Lung (tissue), 12 donors: ENCODE measurements around the gene LRRC14B. TPM values are rescaled to one million over a fixed set of nuclear protein-coding genes. Genes with fewer than 3 reads are reported as not detected.

Experiments used
- ATAC-seq: fragments of 200-7000 bp; cut with Tn5 transposase; one replicate; pipeline ENCODE4 v1.9.1; 2020; ENCODE audit warnings: moderate number of reproducible peaks; ENCODE audit not compliant: insufficient read depth, low FRiP score
- DNase-seq, 3 donors: peaks; one replicate each; pipeline ENCODE4 v3.0.0-alpha.2; 2013 to 2017
- H3K27ac ChIP-seq, 2 donors: one replicate each; pipeline ENCODE4 v1.5.1; 2013; ENCODE audit warnings: mild to moderate bottlenecking in 2 of 2, moderate library complexity in 2 of 2, control low read depth in 1 of 2, inconsistent platforms in 1 of 2, low read depth in 1 of 2, low read length in 1 of 2
- H3K27me3 ChIP-seq, 3 donors: one replicate each; pipeline ENCODE4 v1.5.1; 2013; ENCODE audit warnings: low read length in 2 of 3; ENCODE audit not compliant: control insufficient read depth in 3 of 3, insufficient read depth in 3 of 3
- H3K36me3 ChIP-seq, 4 donors: one replicate each; pipeline ENCODE4 v1.5.1; 2013; ENCODE audit warnings: low read length in 4 of 4, mild to moderate bottlenecking in 1 of 4, moderate library complexity in 1 of 4; ENCODE audit not compliant: control insufficient read depth in 4 of 4, insufficient read depth in 4 of 4
- H3K4me1 ChIP-seq, 5 donors: one replicate each; pipeline ENCODE4 v1.5.1; 2013; ENCODE audit warnings: low read length in 5 of 5, mild to moderate bottlenecking in 2 of 5, moderate library complexity in 1 of 5; ENCODE audit not compliant: control insufficient read depth in 5 of 5, insufficient read depth in 5 of 5
- H3K4me3 ChIP-seq: one replicate; pipeline ENCODE4 v1.5.1; 2013; ENCODE audit warnings: mild to moderate bottlenecking, control low read depth, moderate library complexity
- H3K9ac ChIP-seq, 2 donors: one replicate each; pipeline ENCODE4 v1.5.1; 2013; ENCODE audit warnings: low read length in 2 of 2, control low read depth in 1 of 2; ENCODE audit not compliant: insufficient read depth in 1 of 2
- H3K9me3 ChIP-seq, 4 donors: one replicate each; pipeline ENCODE4 v1.5.1; 2013; ENCODE audit warnings: low read length in 3 of 4, mild to moderate bottlenecking in 1 of 4, moderate library complexity in 1 of 4; ENCODE audit not compliant: control insufficient read depth in 4 of 4, insufficient read depth in 3 of 4
- CTCF ChIP-seq: IDR thresholded peaks from 2 replicates; pipeline ENCODE4 v1.5.1; 2012; ENCODE audit warnings: mild to moderate bottlenecking; ENCODE audit errors: control extremely low read depth, extremely low read depth
- WGBS, 2 donors: extraction: QIAGEN DNeasy Blood & Tissue Kit; methylation state at CpG; one replicate each; pipeline ENCODE4 v1.1.7; 2013; 5-methylcytosine and 5-hydroxymethylcytosine counted together
- polyA plus RNA-seq, 2 donors: library from polyadenylated mRNA; stranded (reverse); fragments of 200-250 nt; gene quantifications; one replicate each; pipeline ENCODE4 v1.2.1, GENCODE V29; 2013
- total RNA-seq, 2 donors: library from RNA; depleted of rRNA in 1 of 2; stranded (reverse); fragments of >200 nt in 1 of 2; gene quantifications; one replicate each; pipeline ENCODE4 v1.2.1, GENCODE V29; 2014 to 2021
- donor health status: control.
- donor health status: control.
- donor health status: Bipolar disorder and iron deficiency.
- donor health status: healthy.
- donor health status: DM: yes; HTN: yes; CAD: no.

LRRC14B gene
- total and polyA plus RNA-seq, 4 donors, result 0.14 TPM; not detected in 3

- no peaks in the 10 kb centered on the region for H3K4me1 ChIP-seq
- 93 to 94% methylated on average over 16 of the region's 16 CpGs for WGBS, 2 donors
- H3K9ac ChIP-seq, result no peak overlapping the region
- no peak for TF ChIP-seq CTCF
- H3K36me3 ChIP-seq, result peaks cover 0 to 14% (median 4%) of the 10 kb centered on the region in 4 donors
- H3K27me3 ChIP-seq, result no peaks in the 10 kb centered on the region
- no peak overlapping the region for H3K4me3 ChIP-seq
- ATAC-seq, result no peak
- no peaks in the 10 kb centered on the region for H3K9me3 ChIP-seq
- no peak overlapping the region for H3K27ac ChIP-seq
- no peak for DNase-seq
Observed at GRCh38 chr5:199197-199949, 8.1 kb downstream of the LRRC14B start.

GRCh38 chr5:199950-200645 lies 8.8 kb downstream of the LRRC14B start:
- H3K27me3 ChIP-seq, result no peaks in the 10 kb centered on the region
- ATAC-seq (no peak), DNase-seq (no peak)
- no peak overlapping the region for H3K4me3 ChIP-seq
- H3K4me1 ChIP-seq, result no peaks in the 10 kb centered on the region
- H3K27ac ChIP-seq, result peak overlapping the region in 1 of 2 donors; percentile 36
- H3K9me3 ChIP-seq, result no peaks in the 10 kb centered on the region
- peaks cover 0 to 17% (median 7%) of the 10 kb centered on the region in 4 donors for H3K36me3 ChIP-seq
- no peak overlapping the region for H3K9ac ChIP-seq
- no peak for TF ChIP-seq CTCF
- WGBS, 2 donors, result 90% methylated on average over 23 of the region's 23 CpGs

GRCh38 chr5:200985-201384 lies 9.7 kb downstream of the LRRC14B start:
- no peaks in the 10 kb centered on the region for H3K27me3 ChIP-seq
- peaks cover 0 to 21% (median 9%) of the 10 kb centered on the region in 4 donors for H3K36me3 ChIP-seq
- DNase-seq (no peak), ATAC-seq (no peak)
- H3K9ac ChIP-seq, result no peak overlapping the region
- H3K4me1 ChIP-seq, result no peaks in the 10 kb centered on the region
- no peak for TF ChIP-seq CTCF
- no peaks in the 10 kb centered on the region for H3K9me3 ChIP-seq
- H3K27ac ChIP-seq, result no peak overlapping the region
- 63 to 68% methylated on average over 4 of the region's 4 CpGs for WGBS, 2 donors
- H3K4me3 ChIP-seq, result no peak overlapping the region
